Neural cell (in vitro differentiated cells): Measurements from ENCODE around the gene GNAS. TPM values are rescaled to one million over a fixed set of nuclear protein-coding genes. Genes with fewer than 3 reads are reported as not detected.

Experiments used
- H2AFZ ChIP-seq: fragments of 200-600, 300-800 bp; sonication (generic), shearing (Covaris generic); 2 replicates; pipeline ENCODE4 v1.6.0; 2014; ENCODE audit warnings: low read depth, mild to moderate bottlenecking, antibody characterized with exemption, low read length, moderate library complexity
- H3F3A ChIP-seq: fragments of 200-600 bp; shearing (Covaris generic); 2 replicates; pipeline ENCODE4 v1.6.1; 2016; ENCODE audit warnings: mild to moderate bottlenecking, moderate library complexity, mixed read lengths, antibody characterized with exemption, low read length; ENCODE audit not compliant: insufficient read depth, poor library complexity, severe bottlenecking
- H3K27ac ChIP-seq: fragments of 200-600, 300-800 bp; sonication (generic), shearing (Covaris generic); 2 replicates; pipeline ENCODE4 v1.5.1; 2014; ENCODE audit warnings: mild to moderate bottlenecking, low read length, moderate library complexity
- H3K27me3 ChIP-seq: fragments of 300-800, 200-600 bp; sonication (generic), shearing (Covaris generic); 2 replicates; pipeline ENCODE4 v1.6.0; 2014; ENCODE audit warnings: mild to moderate bottlenecking, low read depth, low read length, moderate library complexity; ENCODE audit not compliant: insufficient read depth
- H3K36me3 ChIP-seq: fragments of 300-800, 200-600 bp; sonication (generic), shearing (Covaris generic); 2 replicates; pipeline ENCODE4 v1.5.1; 2014; ENCODE audit warnings: mild to moderate bottlenecking, antibody characterized with exemption, low read length, moderate library complexity; ENCODE audit not compliant: insufficient read depth
- H3K4me2 ChIP-seq: fragments of 300-800, 200-600 bp; sonication (generic), shearing (Covaris generic); 2 replicates; pipeline ENCODE4 v1.6.0; 2014; ENCODE audit warnings: mild to moderate bottlenecking, low read length
- H3K4me3 ChIP-seq: fragments of 300-800, 200-600 bp; sonication (generic), shearing (Covaris generic); 2 replicates; pipeline ENCODE4 v1.5.1; 2014; ENCODE audit warnings: mild to moderate bottlenecking, low read length, moderate library complexity
- H3K79me2 ChIP-seq: fragments of 200-600 bp; shearing (Covaris generic); replicated peaks from 2 replicates; pipeline ENCODE4 v1.6.0; 2014; ENCODE audit warnings: mild to moderate bottlenecking, low read length, moderate library complexity; ENCODE audit not compliant: insufficient read depth
- H3K9ac ChIP-seq: fragments of 300-800, 200-600 bp; sonication (generic), shearing (Covaris generic); 2 replicates; pipeline ENCODE4 v1.6.1; 2016; ENCODE audit warnings: mild to moderate bottlenecking, low read length, mixed read lengths
- H3K9me2 ChIP-seq: fragments of 200-600 bp; shearing (Covaris generic); 2 replicates; pipeline ENCODE4 v1.6.1; 2016; ENCODE audit warnings: mild to moderate bottlenecking, low read length, mixed read lengths; ENCODE audit not compliant: insufficient read depth
- H3K9me3 ChIP-seq: fragments of 200-600, 300-800 bp; sonication (generic), shearing (Covaris generic); 2 replicates; pipeline ENCODE4 v1.6.1; 2016; ENCODE audit warnings: mild to moderate bottlenecking, mixed run types, low read length, moderate library complexity, mixed read lengths
- H4K20me1 ChIP-seq: fragments of 200-600 bp; shearing (Covaris generic); 2 replicates; pipeline ENCODE4 v1.6.1; 2016; ENCODE audit warnings: mild to moderate bottlenecking, mixed run types; ENCODE audit not compliant: insufficient read depth
- CTCF ChIP-seq: fragments of 450-650 bp; IDR thresholded peaks from 2 replicates; pipeline ENCODE4 v1.5.1; 2014; ENCODE audit warnings: antibody characterized with exemption, mild to moderate bottlenecking, moderate library complexity; ENCODE audit not compliant: poor library complexity, severe bottlenecking
- EP300 ChIP-seq: fragments of 450-650 bp; conservative IDR thresholded peaks from 2 replicates; pipeline ENCODE4 v1.6.1; 2014; ENCODE audit warnings: antibody characterized with exemption, mild to moderate bottlenecking, moderate library complexity; ENCODE audit not compliant: poor library complexity, severe bottlenecking
- EZH2 ChIP-seq: fragments of 200-600, 300-800 bp; shearing (Covaris generic), sonication (generic); IDR thresholded peaks from 2 replicates; pipeline ENCODE4 v1.6.1; 2014; ENCODE audit warnings: antibody characterized with exemption, low read length, borderline replicate concordance, mild to moderate bottlenecking; ENCODE audit not compliant: insufficient read depth, poor library complexity, severe bottlenecking
- MXI1 ChIP-seq: fragments of 450-650 bp; conservative IDR thresholded peaks from 2 replicates; pipeline ENCODE4 v1.6.1; 2014; ENCODE audit warnings: antibody characterized with exemption, mild to moderate bottlenecking; ENCODE audit not compliant: poor library complexity, severe bottlenecking
- POLR2AphosphoS5 ChIP-seq: IDR thresholded peaks from 2 replicates; pipeline ENCODE4 v1.6.1; 2012
- RAD21 ChIP-seq: fragments of 450-650 bp; conservative IDR thresholded peaks from 2 replicates; pipeline ENCODE4 v1.6.1; 2014; ENCODE audit warnings: antibody characterized with exemption, mild to moderate bottlenecking, moderate library complexity
- REST ChIP-seq: IDR thresholded peaks from 2 replicates; pipeline ENCODE4 v1.6.1; 2012; ENCODE audit warnings: borderline replicate concordance
- SMC3 ChIP-seq: fragments of 450-650 bp; conservative IDR thresholded peaks from 2 replicates; pipeline ENCODE4 v1.6.1; 2014; ENCODE audit warnings: antibody characterized with exemption, mild to moderate bottlenecking, moderate library complexity; ENCODE audit not compliant: poor library complexity
- TAF1 ChIP-seq: IDR thresholded peaks from 2 replicates; pipeline ENCODE4 v1.6.1; 2012; ENCODE audit warnings: low read depth
- polyA plus RNA-seq: library from polyadenylated mRNA; depleted of rRNA; stranded (reverse); fragments of >200 nt; gene quantifications from 2 replicates; pipeline ENCODE4 v1.2.3, GENCODE V29; 2014

GNAS gene
- polyA plus RNA-seq, 1 donor from 2014 or later = 958 TPM

GRCh38 chr20:58921564-58921963 is 69.0 kb downstream of the GNAS start:
- H2AFZ ChIP-seq = no peak overlapping the region
- H3K9ac ChIP-seq = no peak overlapping the region
- H3K4me3 ChIP-seq = no peak overlapping the region
- no peaks in the 10 kb centered on the region for H4K20me1 ChIP-seq
- no peaks in the 10 kb centered on the region for H3F3A ChIP-seq
- H3K9me3 ChIP-seq = no peaks in the 10 kb centered on the region
- H3K36me3 ChIP-seq = no peaks in the 10 kb centered on the region
- H3K79me2 ChIP-seq = no peaks in the 10 kb centered on the region
- no peaks in the 10 kb centered on the region for H3K27me3 ChIP-seq
- no peaks in the 10 kb centered on the region for H3K9me2 ChIP-seq
- H3K4me2 ChIP-seq = no peak overlapping the region
- no peak overlapping the region for H3K27ac ChIP-seq
- TF ChIP-seq REST (no peak), RAD21 (no peak), POLR2AphosphoS5 (no peak), EP300 (no peak), SMC3 (no peak), TAF1 (no peak), MXI1 (no peak)

GRCh38 chr20:58922036-58922435 is 69.5 kb downstream of the GNAS start:
- Histone ChIP-seq H3K4me3 (no peak overlapping the region), H3K4me2 (no peak overlapping the region), H3F3A (no peaks in the 10 kb centered on the region), H3K36me3 (no peaks in the 10 kb centered on the region), H2AFZ (no peak overlapping the region), H4K20me1 (no peaks in the 10 kb centered on the region), H3K27ac (no peak overlapping the region), H3K9me2 (no peaks in the 10 kb centered on the region), H3K9ac (no peak overlapping the region), H3K27me3 (no peaks in the 10 kb centered on the region), H3K79me2 (no peaks in the 10 kb centered on the region), H3K9me3 (no peaks in the 10 kb centered on the region)
- TF ChIP-seq CTCF = no peak

GRCh38 chr20:58923117-58923712 is 70.7 kb downstream of the GNAS start:
- no peaks in the 10 kb centered on the region for H3K27me3 ChIP-seq
- H3K4me3 ChIP-seq = no peak overlapping the region
- H3F3A ChIP-seq = no peaks in the 10 kb centered on the region
- H3K36me3 ChIP-seq = no peaks in the 10 kb centered on the region
- no peak overlapping the region for H2AFZ ChIP-seq
- H4K20me1 ChIP-seq = no peaks in the 10 kb centered on the region
- H3K9me3 ChIP-seq = no peaks in the 10 kb centered on the region
- H3K79me2 ChIP-seq = no peaks in the 10 kb centered on the region
- no peak overlapping the region for H3K4me2 ChIP-seq
- H3K9me2 ChIP-seq = no peaks in the 10 kb centered on the region
- TF ChIP-seq TAF1 = no peak
- no peak for TF ChIP-seq RAD21
- no peak for TF ChIP-seq REST
- TF ChIP-seq CTCF = no peak
- no peak for TF ChIP-seq SMC3
- TF ChIP-seq EP300 = no peak
- TF ChIP-seq MXI1 = no peak
- TF ChIP-seq EZH2 = no peak
- no peak for TF ChIP-seq POLR2AphosphoS5
- H3K9ac ChIP-seq = no peak overlapping the region
- H3K27ac ChIP-seq = no peak overlapping the region
